Activated CD4-positive, alpha-beta memory T cell treated with anti-CD3 and anti-CD28 coated beads, Interleukin-2, amount 10 ng/mL, durations not matched to agents 7 days and 5 days (primary cell): ENCODE data around the gene NPS. TPM values are rescaled to one million over a fixed set of nuclear protein-coding genes. Genes with fewer than 3 reads are reported as not detected.

Experiments used
- CTCF ChIA-PET: fragments of 350-600 bp; sonication (Branson Sonifier 250); formaldehyde crosslinking; loops from one replicate; lab custom pipeline; 2021; ENCODE audit warnings: antibody characterized with exemption, inconsistent platforms; lab: Charles Lee
- POLR2A ChIA-PET: fragments of 350-600 bp; sonication (Branson Sonifier 250); formaldehyde crosslinking; loops from one replicate; lab custom pipeline; 2021; ENCODE audit warnings: antibody characterized with exemption; lab: Charles Lee
- DNase-seq: peaks from one replicate; pipeline ENCODE4 v3.0.0-alpha.2; 2020
- H3K27ac Mint-ChIP-seq: one replicate; pipeline ENCODE4 v1.8.0; 2021; ENCODE audit warnings: mild to moderate bottlenecking, mixed read lengths
- H3K27me3 Mint-ChIP-seq: one replicate; pipeline ENCODE4 v1.8.0; 2021; ENCODE audit warnings: mixed read lengths
- H3K36me3 Mint-ChIP-seq: one replicate; pipeline ENCODE4 v1.8.0; 2021; ENCODE audit warnings: low read depth, mixed read lengths
- H3K4me1 Mint-ChIP-seq: one replicate; pipeline ENCODE4 v1.8.0; 2021; ENCODE audit warnings: mixed read lengths
- H3K4me3 Mint-ChIP-seq: one replicate; pipeline ENCODE4 v1.8.0; 2021; ENCODE audit warnings: mild to moderate bottlenecking, mixed read lengths
- H3K9me3 Mint-ChIP-seq: one replicate; pipeline ENCODE4 v1.8.0; 2021; ENCODE audit warnings: mixed read lengths
- total RNA-seq, 2 experiments: library from RNA; stranded (reverse); gene quantifications; one replicate each; pipeline ENCODE4 v1.2.3, GENCODE V29; 2021

NPS gene
- total RNA-seq, 2 experiments from 2014 or later: not detected

DNA sequence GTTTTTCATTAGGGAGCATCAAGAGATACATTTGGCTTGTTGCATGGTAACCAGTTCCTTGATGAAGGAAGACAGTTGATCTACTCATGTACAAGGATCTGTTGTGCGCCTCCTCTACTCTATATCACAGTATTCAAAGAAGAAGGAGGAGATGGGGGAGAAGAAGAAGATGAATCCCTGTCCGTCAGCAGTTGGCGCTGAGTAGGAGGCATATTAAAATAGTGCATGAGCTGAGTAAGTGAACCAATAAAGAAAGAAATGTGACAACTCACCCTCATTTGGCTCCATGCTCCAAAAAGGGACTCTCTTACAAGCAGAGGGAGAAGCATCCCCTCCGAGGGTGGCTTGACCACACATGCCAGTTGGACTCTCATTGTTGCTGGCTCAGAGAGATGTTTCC is 20.1 kb downstream of the NPS start:
- H3K27me3 Mint-ChIP-seq: no peaks in the 10 kb centered on the region
- CTCF ChIA-PET: no interaction called here
- POLR2A ChIA-PET: no interaction called here

DNA sequence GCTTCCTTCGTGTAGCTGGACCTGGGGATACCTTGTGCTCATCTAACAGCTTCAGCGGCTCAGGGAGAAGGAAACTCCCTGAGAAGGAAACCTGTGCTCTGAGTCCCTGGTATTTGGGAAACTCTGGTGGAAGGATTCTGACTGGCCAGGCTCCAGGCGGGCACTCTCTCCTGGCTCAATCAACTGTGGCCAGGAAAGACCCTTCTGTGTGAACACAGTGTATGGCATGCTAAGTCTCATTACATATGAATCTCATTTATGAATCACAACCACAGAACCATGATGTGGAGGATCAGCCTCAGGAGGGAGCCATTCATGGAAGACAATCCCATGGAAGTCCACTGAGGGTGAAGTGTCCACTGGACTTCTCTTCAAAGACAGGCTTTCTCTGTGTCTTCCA is 20.9 kb downstream of the NPS start:
- no peaks in the 10 kb centered on the region for H3K27me3 Mint-ChIP-seq
- no peaks in the 10 kb centered on the region for H3K9me3 Mint-ChIP-seq
- no peaks in the 10 kb centered on the region for H3K4me1 Mint-ChIP-seq
- H3K27ac Mint-ChIP-seq: no peak overlapping the region
- ChIA-PET POLR2A (no interaction called here), CTCF (no interaction called here)
- H3K4me3 Mint-ChIP-seq: no peak overlapping the region
- no peak for DNase-seq
- H3K36me3 Mint-ChIP-seq: no peaks in the 10 kb centered on the region

More for the DNA sequence above, 20.1 kb downstream of the NPS start:
- Mint-ChIP-seq H3K4me1 (no peaks in the 10 kb centered on the region), H3K36me3 (no peaks in the 10 kb centered on the region), H3K27ac (no peak overlapping the region), H3K4me3 (no peak overlapping the region), H3K9me3 (no peaks in the 10 kb centered on the region)
- DNase-seq: no peak

DNA sequence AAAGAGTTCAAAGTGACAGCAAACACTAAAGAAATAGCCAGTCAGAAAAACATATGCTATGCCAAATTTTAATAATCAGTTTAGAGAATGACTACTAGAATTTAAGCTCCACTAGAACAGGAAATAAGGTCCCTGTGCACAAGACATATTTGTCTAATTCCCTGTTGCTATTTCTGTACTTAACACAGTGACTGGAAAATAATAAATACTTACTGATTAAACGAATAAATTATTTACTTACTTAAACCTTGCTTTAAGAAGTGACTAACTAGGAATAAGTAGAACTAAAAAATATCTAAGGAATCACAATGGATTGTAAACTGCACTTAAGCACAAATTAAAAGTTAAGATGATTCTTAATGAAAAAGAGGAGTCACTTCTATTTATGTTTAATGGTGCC is 22.3 kb downstream of the NPS start:
- Mint-ChIP-seq H3K27me3 (no peaks in the 10 kb centered on the region), H3K27ac (no peak overlapping the region), H3K36me3 (no peaks in the 10 kb centered on the region), H3K4me1 (no peaks in the 10 kb centered on the region), H3K4me3 (no peak overlapping the region), H3K9me3 (no peaks in the 10 kb centered on the region)
- ChIA-PET POLR2A (no interaction called here), CTCF (no interaction called here)
- DNase-seq: no peak

DNA sequence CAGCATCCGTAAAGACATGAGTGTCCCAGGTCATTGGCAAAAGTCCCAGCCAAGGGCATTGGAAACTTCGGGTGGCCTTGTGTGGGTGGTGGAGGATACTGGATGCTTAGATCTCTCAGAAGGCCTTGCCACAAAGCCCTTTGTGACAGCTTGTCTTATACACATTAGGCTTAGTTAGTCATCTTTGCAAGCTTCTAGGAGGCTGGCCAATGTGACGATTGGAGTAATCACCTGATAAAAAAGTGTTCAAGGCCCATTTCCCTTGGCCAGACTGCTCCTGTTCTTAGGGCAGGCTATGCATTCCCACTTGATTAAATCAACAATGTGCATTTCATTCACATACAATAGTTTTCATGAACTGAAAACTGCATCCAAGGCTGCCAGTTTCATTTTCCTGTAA is 26.9 kb downstream of the NPS start:
- ChIA-PET CTCF (no interaction called here), POLR2A (no interaction called here)
- Mint-ChIP-seq H3K36me3 (no peaks in the 10 kb centered on the region), H3K27me3 (no peaks in the 10 kb centered on the region), H3K4me3 (no peak overlapping the region), H3K27ac (no peak overlapping the region), H3K4me1 (no peaks in the 10 kb centered on the region), H3K9me3 (no peaks in the 10 kb centered on the region)
- DNase-seq: no peak

DNA sequence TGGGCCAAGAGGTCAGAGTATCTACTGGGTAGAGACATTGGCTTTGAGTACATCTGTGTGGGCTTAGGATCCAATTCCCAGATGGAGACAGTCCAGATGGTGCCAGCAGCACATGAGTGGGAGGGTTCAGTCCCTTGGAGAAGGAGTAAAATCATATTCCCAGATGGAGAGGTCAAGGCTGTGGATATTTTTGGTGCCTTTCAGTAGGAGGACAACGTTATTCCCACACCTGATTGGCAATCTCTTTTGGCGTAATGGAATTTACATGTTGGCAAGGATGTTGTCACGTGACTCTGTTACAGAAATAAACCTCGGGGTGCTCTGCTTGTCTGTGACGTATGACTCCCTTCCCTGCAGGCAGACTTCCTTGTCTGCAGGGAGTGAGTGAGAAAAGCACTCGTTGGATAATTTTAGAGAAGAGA is 27.6 kb downstream of the NPS start:
- no peak for DNase-seq
- no peaks in the 10 kb centered on the region for H3K36me3 Mint-ChIP-seq
- no peaks in the 10 kb centered on the region for H3K27me3 Mint-ChIP-seq
- no peaks in the 10 kb centered on the region for H3K9me3 Mint-ChIP-seq
- H3K4me3 Mint-ChIP-seq: no peak overlapping the region
- H3K4me1 Mint-ChIP-seq: no peaks in the 10 kb centered on the region
- H3K27ac Mint-ChIP-seq: no peak overlapping the region
- POLR2A ChIA-PET: no interaction called here
- CTCF ChIA-PET: no interaction called here

DNA sequence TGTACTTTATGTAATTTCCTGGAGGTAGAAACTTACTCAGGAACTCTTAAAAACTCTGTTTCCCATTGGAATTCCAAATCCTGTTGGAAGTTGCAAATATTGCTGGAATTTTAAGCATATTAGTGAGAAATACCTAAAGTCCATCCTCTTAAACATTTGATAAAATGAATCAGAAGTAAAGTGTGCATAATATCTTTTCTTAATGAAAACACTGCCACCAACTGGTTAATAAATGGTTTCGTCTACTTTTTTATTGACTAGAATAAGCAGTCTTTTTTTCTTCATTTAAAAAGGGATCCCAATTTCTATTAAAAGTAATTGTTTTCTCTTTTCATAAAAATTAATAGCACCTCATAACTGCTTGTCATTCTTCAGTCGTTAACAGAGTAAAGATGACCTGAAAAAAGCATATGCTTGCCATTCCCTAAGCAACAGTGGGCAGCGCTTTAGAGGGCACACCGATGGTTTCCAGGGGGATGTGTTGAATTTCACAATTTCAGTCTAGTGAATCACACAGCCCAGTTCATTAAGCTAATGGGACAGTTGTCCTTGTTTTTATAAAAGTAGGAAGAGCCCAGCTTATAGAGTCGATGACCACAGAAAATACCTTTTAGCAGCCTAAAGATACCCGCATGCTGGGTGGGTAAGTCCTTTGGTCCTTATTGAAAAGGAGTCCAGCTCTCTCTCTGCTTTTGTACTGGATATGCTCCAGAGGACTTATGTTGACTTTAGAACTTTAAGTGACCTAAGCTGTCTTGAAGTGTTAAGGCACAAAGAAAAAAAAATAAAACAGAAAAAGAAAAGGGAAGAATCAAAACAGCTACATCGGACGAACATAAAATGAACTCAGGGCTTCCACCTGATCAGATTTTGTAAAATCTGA is 28.5 kb downstream of the NPS start:
- H3K9me3 Mint-ChIP-seq: no peaks in the 10 kb centered on the region
- no peaks in the 10 kb centered on the region for H3K27me3 Mint-ChIP-seq
- H3K4me3 Mint-ChIP-seq: no peak overlapping the region
- no peak overlapping the region for H3K27ac Mint-ChIP-seq
- POLR2A ChIA-PET: no interaction called here
- CTCF ChIA-PET: no interaction called here
- DNase-seq: no peak
- no peaks in the 10 kb centered on the region for H3K4me1 Mint-ChIP-seq
- H3K36me3 Mint-ChIP-seq: no peaks in the 10 kb centered on the region

DNA sequence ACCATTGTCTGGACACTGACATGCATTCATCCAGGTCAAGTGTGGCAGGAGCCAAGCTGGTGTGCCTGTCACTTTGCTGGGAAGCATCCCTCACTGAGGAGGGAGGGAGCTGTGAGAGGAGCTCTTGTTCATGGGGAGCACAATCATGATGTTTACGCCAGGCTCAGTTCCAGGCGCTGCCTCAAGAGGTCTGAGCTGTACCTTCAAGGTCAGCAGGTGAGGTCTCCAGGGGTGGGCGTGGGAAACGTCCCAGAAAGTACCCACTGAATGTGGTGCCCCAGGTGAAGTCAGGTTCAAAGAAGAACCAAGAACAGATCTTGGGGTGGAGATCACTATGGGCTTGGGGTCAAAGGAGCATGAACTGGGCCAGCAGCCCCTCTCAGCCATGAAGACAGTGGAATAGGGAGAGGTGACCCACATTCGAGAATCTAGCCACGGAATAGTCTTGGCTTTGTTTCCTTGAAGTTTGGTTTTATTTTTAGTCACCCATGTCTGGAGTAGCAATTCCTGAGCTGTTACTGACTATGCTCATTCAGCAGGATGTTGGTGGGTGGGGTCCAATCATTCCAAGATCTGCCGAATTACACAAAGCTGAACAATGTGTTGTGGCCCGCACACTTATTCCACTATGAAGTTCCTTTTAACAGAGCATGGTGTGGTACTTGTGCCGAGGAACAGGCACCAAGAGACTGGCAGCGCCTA is 29.3 kb downstream of the NPS start:
- DNase-seq: no peak
- Mint-ChIP-seq H3K36me3 (no peaks in the 10 kb centered on the region), H3K27ac (no peak overlapping the region), H3K27me3 (no peaks in the 10 kb centered on the region), H3K4me1 (no peaks in the 10 kb centered on the region), H3K9me3 (no peaks in the 10 kb centered on the region), H3K4me3 (no peak overlapping the region)
- ChIA-PET CTCF (no interaction called here), POLR2A (no interaction called here)

DNA sequence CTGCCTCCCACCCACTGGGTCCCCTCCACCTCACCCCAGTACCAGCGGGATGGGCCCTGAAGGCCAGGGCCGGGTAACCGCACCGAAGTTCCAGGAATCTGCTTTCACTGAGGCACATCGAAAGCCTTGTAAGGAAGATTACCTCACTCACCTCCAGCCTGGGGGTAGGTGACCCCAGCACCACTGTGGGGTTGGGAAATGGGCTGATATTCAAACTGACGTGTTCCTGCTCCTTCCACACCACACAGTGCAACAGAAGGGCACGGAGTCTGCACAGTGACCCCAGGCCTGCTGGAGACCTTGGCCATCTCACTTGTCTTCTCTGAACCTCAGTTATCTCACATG is 29.8 kb downstream of the NPS start:
- H3K4me1 Mint-ChIP-seq: no peaks in the 10 kb centered on the region
- H3K4me3 Mint-ChIP-seq: no peak overlapping the region
- POLR2A ChIA-PET: no interaction called here
- no peak overlapping the region for H3K27ac Mint-ChIP-seq
- no peak for DNase-seq
- CTCF ChIA-PET: no interaction called here
- no peaks in the 10 kb centered on the region for H3K27me3 Mint-ChIP-seq
- no peaks in the 10 kb centered on the region for H3K36me3 Mint-ChIP-seq
- H3K9me3 Mint-ChIP-seq: no peaks in the 10 kb centered on the region

DNA sequence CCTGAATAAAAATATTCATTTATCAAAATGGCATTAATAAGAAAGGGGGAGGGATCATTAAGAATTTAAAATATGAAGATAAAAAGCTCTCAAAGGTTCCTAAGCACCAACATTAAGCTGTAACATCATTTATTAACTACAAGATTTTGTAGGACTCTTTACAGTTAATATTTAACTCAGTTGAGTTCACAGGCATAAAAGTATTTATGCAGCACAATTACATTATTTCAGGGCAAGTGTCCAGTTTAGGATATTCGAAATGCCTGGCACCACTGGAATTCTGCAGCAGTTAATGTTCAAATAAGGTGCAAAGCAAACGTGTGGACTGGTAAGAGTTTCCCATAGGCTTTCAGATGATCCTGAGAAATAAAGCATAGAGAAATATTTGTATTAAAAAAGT is 30.5 kb downstream of the NPS start:
- no peak overlapping the region for H3K27ac Mint-ChIP-seq
- H3K27me3 Mint-ChIP-seq: no peaks in the 10 kb centered on the region
- no peak for DNase-seq
- H3K4me3 Mint-ChIP-seq: no peak overlapping the region
- CTCF ChIA-PET: no interaction called here
- no peaks in the 10 kb centered on the region for H3K9me3 Mint-ChIP-seq
- POLR2A ChIA-PET: no interaction called here
- no peaks in the 10 kb centered on the region for H3K36me3 Mint-ChIP-seq
- no peaks in the 10 kb centered on the region for H3K4me1 Mint-ChIP-seq

DNA sequence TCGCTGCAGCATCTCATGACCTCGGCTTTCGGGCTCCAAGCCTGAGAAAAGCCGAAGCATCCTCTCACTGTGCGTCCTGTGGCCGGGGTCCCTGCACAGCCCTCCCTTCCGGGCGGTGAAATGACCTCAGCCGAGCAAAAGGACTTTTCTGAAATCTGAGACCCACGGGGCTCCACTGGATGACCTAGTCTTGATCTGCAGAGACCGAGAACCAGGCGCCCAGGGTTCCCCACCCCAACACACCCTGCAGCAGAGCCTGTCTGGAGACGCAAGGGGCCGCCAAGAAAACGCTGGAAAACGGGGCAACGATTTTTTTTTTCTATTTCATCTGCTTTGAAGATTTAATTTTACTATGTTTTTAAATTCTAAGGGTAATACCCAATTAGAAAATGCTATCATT is 31.7 kb downstream of the NPS start:
- DNase-seq: no peak
- no peaks in the 10 kb centered on the region for H3K4me1 Mint-ChIP-seq
- no peaks in the 10 kb centered on the region for H3K9me3 Mint-ChIP-seq
- POLR2A ChIA-PET: no interaction called here
- H3K4me3 Mint-ChIP-seq: no peak overlapping the region
- H3K27ac Mint-ChIP-seq: no peak overlapping the region
- H3K27me3 Mint-ChIP-seq: no peaks in the 10 kb centered on the region
- H3K36me3 Mint-ChIP-seq: no peaks in the 10 kb centered on the region
- CTCF ChIA-PET: no interaction called here

DNA sequence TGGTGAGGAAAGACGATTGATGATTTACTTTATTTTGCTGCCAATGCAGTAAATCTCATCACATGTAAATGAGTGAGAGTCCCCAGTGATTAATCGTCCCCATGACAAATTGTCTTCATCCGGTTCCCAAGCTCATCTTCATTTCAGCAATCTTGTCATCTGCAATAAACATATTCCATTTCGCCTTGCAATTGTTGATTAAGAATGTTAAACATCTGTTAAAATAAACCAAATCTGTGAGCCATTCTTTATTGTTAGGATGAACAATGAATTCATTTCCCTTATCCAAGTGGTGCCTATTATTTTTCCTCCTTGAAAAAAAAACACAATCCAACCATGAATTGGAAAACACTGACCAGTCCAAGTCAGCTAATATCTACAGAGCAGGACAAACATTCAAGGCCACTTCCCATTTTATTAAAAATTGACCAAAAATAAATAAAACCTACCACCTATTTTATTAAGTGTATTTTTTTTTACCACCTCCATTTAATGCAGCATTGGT is 36.5 kb downstream of the NPS start:
- CTCF ChIA-PET: no interaction called here
- no peak overlapping the region for H3K4me3 Mint-ChIP-seq

DNA sequence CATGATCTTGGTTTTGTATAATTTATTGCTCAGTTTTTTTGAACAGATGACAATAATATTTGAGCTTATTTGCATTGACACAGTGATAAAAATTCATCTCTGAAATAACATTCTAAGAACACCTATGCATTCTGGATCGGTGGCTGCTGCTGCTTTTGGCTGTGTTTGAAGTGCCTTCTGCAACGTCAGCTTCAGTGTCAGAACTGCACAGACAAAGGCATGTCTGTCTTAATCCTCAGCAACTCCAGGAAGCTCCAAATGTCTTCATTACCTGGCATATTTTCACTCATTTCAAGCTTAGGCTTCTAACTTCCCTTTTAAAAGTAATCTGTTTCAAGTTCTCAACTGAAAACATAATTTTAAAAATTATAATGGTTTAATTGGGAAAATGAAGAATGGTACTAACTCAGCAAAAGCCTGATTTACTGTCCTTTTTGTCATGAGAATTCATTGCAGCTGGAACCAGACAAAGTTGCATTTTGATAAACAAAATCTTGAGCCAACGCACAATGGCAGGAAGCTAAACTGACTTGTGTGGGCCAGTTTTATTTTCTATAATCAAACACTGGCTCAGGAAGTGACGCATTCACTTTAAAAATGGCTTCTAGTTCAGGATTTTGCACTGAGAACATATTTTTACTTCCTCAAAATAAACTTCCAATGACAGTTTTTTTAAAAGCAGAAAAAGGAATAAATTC is 38.7 kb downstream of the NPS start:
- Mint-ChIP-seq H3K4me3 (no peak overlapping the region), H3K36me3 (no peaks in the 10 kb centered on the region), H3K27ac (no peak overlapping the region), H3K9me3 (no peaks in the 10 kb centered on the region), H3K4me1 (no peaks in the 10 kb centered on the region), H3K27me3 (no peaks in the 10 kb centered on the region)
- POLR2A ChIA-PET: no interaction called here
- no peak for DNase-seq
- CTCF ChIA-PET: no interaction called here

More for the DNA sequence above, 36.5 kb downstream of the NPS start:
- Mint-ChIP-seq H3K4me1 (no peaks in the 10 kb centered on the region), H3K9me3 (no peaks in the 10 kb centered on the region), H3K27me3 (no peaks in the 10 kb centered on the region), H3K27ac (no peak overlapping the region), H3K36me3 (no peaks in the 10 kb centered on the region)
- POLR2A ChIA-PET: no interaction called here
- DNase-seq: no peak

DNA sequence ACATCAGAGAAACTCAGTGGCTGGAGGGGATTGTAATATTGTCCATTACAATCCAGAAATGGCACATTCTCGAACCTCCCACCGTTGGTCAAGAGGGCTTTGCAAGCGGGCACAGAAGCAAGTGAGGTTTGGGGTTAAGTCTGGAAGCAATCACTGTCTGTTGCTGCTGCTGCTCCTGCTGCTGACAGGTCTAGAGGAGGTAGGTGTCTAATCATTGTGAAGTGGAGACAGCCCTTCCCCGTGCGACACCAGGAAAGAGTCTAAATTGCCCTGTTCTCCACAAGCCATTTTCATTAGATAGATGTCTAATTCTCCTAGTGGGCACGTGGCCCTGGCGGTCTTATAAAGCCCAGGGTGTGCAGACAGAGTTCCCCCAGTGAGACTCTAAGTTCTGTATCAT is 43.5 kb downstream of the NPS start:
- no peaks in the 10 kb centered on the region for H3K36me3 Mint-ChIP-seq
- H3K4me3 Mint-ChIP-seq: no peak overlapping the region
- no peaks in the 10 kb centered on the region for H3K9me3 Mint-ChIP-seq
- ChIA-PET CTCF (no interaction called here), POLR2A (no interaction called here)
- no peak for DNase-seq
- H3K27ac Mint-ChIP-seq: no peak overlapping the region
- H3K27me3 Mint-ChIP-seq: no peaks in the 10 kb centered on the region
- no peaks in the 10 kb centered on the region for H3K4me1 Mint-ChIP-seq
